NCI-H1417 treated with DMSO at 0.1 percent for 48 hours (cell line): ENCODE results near the gene GPRC5A.

Experiments
- DNase-seq: peaks from one replicate; lab custom pipeline; 2025; lab: John Stamatoyannopoulos, UW

The GPRC5A gene

DNA sequence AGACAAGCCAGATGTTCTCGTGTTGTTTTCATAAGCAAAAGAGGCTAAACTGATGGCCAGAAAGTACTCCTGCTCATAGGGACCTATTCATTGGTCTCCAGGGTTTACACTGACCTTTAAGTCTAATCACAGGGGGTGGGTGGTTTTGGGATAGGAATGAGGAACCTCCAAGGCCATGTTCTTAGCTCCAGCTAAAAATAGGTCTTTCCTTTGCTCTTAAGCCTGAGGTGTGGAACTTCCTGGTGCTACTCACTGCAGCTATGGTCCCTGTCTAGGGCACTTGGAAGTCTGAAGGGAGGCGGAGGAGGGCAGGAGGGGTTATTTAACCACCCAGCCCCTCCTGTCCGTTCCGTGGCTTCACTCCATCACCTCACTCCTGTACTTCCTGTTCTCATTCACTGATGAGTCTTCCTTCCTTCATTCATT is 18.6 kb downstream of the GPRC5A start:
- DNase-seq: no peak

- DNase-seq: no peak
These were observed 21.3 kb downstream of the GPRC5A start for GRCh38 chr12:12912711-12913110.

DNA sequence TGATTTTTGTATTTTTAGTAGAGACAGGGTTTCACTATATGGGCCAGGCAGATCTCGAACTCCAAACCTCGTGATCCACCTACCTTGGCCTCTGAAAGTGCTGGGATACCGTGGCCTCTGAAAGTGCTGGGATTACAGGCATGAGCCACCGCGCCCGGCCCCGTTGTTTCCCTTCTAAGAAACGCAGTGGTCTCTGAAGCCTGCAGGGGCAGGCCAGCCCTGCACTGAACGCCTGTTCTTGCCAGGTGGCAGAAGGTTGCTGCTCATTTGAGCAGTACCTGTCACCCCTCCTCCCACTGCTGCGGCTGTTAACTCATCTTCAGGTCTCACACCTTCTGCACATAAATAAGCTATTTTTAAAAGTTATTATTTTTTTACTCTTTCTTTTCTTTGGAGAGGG is 24.3 kb downstream of the GPRC5A start:
- DNase-seq: no peak

DNA sequence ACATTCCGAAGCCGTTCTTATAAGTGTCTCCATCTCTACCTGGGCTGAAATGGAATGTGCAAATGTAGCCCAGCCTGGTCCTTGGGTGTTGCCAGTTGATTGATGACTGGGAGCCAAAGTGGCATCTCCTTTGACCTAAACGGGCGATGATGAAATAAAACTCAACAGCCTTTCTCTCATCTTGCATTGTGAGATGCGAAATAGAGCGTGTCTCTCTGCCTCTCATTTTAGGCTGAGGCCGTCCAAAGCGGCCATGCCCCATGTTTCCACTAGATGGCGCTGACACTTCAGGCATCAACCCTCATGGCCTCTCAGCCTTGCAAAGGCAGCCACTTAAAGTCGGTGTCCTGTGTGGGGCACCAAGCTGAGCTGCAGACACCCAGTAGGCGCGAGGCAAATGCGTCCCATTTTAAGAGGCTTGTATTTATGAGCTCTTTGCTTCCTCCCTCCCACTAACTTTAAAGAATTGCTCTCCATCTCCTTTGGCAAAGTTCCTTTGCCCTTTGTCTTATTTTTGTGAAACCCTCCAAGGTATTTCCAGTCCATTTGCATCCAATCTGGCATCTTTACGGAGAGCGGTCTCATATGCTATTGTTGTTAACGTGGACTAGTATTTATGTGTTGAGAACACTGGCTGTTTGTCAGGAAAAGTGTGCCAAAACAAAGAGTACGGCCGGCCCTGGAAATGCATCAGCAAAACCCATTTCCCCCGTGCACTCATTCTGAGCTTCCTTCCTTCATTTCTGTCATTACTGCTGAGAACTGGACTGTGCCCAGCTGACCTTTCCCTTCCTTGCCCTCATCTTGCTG is 25.0 kb downstream of the GPRC5A start:
- no peak for DNase-seq

GRCh38 chr12:12917517-12917916 is 26.2 kb downstream of the GPRC5A start:
- no peak for DNase-seq

GRCh38 chr12:12918781-12919389 is 27.5 kb downstream of the GPRC5A start:
- no peak for DNase-seq

DNA sequence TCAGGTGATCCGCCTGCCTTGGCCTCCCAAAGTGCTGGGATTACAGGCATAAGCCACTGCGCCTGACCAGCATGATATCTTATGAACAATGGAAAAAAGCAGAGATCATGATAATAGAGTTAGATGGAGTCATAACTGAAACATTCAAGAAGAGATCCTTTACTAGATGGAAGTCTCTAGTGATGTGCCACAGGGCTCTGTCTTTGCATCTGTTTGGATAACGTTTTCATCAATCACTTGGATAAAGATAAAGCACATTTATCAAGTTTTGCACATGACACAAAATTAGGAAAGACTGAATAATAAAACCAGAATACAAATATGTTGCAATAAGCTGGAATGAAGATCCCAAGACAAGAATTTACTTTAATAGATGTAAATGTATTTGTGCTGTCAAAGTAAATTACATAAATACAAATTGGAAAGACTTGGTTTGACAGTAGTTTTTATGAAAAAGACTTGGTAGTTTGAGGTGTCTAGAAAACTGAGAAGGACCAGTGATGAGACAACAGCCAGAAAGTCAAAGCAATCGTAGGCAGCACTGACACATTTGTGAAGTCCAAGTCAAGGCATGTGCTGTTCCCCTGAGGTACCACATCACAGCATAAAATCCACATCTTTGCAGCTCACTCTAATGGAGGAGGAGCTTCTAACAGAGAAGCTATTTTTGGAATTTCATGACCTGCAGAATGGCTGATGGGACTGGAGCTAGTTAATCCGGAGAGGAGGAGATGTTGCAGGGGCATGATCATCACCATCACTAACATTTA is 28.5 kb downstream of the GPRC5A start:
- no peak for DNase-seq

GRCh38 chr12:12922191-12922616 is 30.8 kb downstream of the GPRC5A start:
- DNase-seq: no peak

- DNase-seq: no peak
These were observed 31.6 kb downstream of the GPRC5A start for GRCh38 chr12:12922978-12923377.

- DNase-seq: no peak
These were observed 32.8 kb downstream of the GPRC5A start for GRCh38 chr12:12924169-12924568.

DNA sequence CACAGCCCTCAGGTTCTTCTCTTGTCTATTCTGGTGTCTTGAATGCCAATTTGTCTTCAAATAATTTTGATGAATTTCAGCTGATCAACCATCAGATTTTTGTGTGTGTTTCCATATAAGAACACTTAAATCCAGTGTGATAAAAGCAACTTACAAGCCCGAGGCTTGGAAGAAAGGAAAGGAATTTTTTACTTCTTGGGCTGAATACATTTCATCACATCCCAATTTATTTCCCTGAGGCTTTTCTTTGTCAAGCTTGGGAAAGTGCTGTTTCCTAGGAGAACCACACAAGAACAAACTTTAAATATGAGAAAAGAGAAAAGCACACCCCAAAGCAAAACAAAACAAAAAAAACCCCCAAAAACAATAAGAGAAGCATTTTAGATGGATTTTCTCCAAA is 34.0 kb downstream of the GPRC5A start:
- no peak for DNase-seq

- DNase-seq: no peak
These were observed 35.3 kb downstream of the GPRC5A start for GRCh38 chr12:12926571-12927071.

DNA sequence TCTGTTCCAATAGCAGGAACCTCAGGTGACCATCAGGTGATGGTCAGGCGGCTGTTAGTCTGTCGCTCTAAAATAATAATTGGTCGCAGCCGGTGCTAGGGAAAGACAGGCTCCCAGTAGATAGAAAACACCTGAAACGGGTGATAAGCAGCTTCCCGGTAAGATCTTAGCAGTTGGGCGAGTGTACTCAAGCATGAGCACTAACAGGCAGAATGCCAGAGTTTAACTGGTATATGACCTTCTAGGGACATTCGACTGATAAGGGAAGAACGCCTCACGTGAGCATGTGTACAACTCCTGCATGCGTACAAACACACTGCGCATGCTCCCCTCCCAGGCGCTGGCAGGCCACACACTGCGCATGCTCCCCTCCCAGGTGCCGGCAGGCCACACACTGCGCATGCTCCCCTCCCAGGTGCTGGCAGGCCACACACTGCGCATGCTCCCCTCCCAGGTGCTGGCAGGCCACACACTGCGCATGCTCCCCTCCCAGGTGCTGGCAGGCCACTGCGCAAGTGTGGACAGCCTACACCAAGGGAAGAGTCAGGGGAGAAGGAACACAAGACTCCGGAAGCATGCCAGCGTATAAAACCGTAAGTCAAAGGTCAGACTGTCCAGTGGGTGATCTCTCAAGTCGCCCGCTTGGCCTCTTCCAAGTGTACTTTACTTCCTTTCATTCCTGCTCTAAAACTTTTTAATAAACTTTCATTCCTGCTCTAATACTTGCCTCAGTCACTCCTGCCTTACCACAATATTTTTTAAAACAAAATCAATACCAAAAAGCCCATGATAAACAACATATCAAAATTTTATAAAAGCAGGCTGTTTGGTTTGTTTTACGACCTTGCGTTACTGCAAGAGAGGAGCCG is 36.1 kb downstream of the GPRC5A start:
- no peak for DNase-seq

GRCh38 chr12:12929696-12930095 is 38.3 kb downstream of the GPRC5A start:
- no peak for DNase-seq

DNA sequence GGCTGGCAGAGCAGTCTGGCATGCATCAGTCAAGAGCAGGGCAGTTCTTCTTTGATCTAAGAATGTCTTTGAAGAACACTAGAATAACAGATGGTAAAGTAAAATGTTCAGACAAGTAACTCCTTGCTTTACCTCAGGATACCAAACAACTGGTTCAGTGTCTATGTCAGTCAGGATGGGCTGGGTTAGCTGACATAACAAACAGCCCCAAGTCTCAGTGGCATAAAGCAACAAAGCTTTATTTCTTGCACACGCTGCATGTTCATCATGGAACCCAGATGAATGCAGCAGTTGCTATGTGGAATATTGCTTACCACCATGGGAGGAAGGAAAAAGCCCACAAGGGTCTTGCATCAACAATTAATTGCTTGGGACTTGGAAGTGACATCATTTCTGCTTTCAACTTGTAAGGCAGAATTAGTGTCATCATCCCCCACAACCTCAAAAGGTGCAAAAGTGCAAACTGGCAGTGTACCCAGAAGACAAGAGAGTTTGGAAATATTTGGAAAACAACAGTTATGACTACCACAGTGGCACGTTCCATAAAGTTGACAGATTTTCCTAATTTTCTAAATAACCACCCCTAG is 39.4 kb downstream of the GPRC5A start:
- no peak for DNase-seq

DNA sequence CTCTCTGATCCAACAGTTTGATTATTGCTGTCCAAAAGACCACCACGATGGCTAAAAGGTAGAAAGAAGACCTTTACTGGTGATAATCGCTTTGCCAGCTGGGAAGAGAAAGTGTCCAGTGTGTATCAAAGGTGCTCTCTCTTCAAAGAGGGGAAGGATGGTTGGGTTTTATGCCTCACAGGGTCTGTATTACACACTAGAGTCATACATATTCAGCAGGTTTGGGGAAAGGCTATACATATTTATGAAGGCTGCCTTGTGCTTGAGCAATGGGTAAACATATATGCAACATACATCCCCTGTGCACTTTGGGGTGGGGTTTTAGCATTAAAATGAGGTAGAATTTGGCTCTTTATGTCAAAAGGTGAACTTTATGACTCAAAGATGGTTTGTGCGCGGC is 42.4 kb downstream of the GPRC5A start:
- DNase-seq: no peak

- DNase-seq: no peak
These were observed 43.2 kb downstream of the GPRC5A start for GRCh38 chr12:12934556-12934955.

- DNase-seq: no peak
These were observed 45.7 kb downstream of the GPRC5A start for GRCh38 chr12:12936983-12937491.

- DNase-seq: no peak
These were observed 47.2 kb downstream of the GPRC5A start for GRCh38 chr12:12938541-12938940.

DNA sequence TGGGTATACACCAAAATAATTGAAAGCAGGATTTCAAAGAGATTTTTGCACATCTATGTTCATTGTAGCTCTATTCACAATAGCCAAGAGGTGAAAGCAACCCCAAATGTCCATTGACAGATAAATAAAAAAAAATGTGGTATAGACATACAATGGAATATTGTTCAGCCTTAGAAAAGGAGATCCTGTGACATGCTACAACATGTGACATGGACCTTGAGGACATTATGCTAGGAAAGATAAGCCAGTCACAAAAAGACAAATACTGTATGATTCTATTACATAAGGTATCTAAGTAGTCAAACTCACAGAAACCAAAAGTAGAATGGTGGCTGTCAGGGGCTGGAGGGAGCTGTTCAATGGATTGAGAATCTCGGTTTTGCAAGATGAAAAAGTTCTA is 48.5 kb downstream of the GPRC5A start:
- no peak for DNase-seq
